GM19468 (cell line): ENCODE results near the gene CDH4.

Experiments
- ATAC-seq: cut with Tn5 transposase; IDR thresholded peaks from one replicate; pipeline ENCODE4 v1.9.1; 2021; ENCODE audit warnings: mild to moderate bottlenecking, moderate library complexity, moderate number of reproducible peaks; ENCODE audit not compliant: unreplicated experiment; ENCODE audit errors: extremely low read depth

Gene CDH4

DNA sequence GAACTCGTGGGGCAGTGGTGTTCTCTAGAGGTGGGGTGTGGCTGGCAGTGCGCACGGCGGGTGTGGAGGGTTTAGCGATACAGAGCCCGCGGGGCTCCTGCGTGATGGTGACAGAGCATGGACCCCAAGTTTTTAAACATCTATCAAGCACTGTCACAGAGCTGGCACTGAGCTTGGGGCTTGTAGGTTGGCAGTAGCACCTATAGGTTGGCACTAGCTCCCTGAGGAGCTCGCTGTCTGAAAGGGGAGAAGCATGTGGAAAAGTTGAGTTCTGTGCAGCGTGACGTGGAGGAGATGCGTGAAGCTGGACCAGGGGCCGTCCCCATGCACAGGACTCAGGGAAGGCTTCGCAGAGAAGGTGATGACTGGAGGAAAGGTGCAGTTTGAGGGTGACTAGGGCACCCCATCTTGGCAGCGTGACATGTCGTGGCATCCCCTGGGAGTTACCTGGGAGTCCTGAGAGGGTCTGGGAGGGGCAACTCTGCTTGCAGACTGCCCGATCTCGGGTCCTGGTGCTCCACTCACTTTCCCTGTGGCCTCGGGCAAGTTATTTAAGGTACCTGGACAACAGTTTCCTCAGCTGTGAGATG lies 122.0 kb downstream of the CDH4 start:
- no peak for ATAC-seq

DNA sequence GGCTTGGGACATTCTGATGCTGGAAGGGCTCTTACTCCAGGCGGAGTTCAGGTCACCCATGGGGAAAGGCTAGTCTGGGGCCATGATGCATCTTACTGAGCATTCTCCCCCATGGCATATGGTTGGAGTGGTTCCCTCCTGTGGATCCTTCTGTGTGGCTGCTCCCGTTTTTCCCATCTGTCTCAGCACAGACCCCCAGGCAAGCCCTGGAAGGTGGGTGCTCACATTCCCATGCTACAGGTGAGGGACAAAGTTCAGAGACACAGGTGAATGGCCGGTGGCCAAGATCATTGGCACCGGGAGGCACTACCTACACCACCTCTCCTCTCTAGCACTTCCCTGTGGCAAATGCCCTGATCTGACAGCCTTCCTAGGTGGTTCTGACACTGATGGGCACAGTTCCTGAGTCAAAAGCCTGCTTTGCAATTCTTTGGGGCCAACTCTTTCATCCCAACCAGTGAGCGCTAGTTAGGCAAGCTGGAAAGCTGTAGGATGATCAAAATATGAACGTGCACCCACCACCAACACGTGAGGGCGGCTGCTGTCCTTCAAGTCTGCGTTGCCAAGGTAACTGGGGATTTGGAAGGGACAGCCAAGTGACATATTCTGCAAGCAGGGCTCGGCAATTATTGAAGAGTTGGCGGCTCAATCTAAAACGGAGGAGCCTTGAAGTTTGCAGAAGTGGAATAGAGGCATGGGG lies 124.6 kb downstream of the CDH4 start:
- no peak for ATAC-seq

DNA sequence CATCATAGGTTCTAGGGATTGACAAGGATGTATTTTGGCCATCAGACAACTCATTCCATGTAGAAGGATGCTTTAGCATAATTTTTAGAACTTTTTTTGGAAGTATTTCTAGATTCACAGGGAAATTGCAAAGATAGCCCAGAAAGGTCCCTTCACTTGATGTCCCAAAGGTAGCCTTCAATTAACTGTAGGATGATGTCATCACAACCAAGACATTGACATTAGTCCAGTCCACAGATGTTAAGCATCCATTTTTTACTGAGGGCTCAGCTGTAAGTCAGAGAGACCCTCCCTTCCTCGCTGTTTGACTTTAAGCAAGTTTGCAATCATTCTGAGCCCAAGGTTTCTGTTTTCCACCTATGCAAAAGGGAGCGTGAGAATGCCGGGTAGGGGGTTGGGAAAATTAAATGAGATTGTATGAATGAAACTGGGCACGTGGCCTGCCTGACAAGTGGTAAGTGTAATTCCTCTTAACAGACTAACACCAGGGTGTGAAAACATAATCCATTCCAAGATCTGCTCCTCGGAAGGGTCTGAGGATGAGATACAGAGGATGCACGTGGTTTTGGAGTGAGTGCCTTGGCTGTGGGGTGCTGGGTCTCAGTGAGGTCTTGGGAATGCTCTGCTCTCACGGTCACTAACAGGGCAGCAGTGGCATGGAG lies 126.8 kb downstream of the CDH4 start:
- no peak for ATAC-seq

DNA sequence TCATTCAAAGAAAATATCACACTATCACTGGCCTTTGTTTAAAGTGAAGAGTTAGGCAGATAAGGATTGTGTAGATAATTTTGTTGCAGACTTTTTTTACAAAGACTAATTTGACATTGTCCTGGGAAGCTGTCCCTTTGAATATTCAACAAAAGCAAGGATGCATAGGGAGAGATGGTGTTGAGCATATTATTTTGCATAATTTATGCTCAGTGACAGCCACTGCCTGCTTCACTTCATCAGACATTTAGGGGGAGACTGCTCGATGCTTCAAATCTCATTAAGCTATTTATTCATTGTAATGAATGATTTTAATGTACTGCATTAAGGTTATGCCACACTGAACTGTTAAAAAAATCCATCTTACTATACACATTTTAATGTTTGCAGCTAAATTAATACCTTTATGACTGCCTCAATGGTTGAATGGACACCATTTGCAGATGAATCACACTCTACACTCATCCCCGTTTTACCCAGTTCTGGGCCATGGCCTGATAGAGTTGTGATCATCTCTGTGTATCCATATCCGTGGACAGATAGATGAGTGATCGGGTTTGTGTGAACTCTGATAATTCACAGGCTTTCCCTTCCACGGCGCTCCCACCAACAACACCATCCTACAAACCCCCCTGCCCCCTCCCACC lies 128.0 kb downstream of the CDH4 start:
- ATAC-seq: no peak

DNA sequence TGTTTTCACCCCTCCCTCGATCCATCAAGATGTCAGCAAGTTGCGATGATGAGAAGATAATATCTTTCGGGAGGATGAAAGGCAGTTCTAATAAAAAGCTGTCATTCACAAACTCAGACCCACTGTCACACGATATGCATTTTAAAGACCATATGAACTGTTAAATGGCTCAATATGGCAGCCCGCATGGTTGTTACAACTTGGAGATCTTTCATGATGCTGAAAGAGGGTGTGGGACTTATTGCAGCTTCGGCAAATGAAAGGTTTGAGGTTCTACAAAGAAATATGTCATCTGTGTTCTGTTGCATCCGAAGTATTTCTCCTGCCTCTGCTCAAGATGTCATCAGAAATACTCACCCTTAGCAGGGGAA lies 128.5 kb downstream of the CDH4 start:
- no peak for ATAC-seq

DNA sequence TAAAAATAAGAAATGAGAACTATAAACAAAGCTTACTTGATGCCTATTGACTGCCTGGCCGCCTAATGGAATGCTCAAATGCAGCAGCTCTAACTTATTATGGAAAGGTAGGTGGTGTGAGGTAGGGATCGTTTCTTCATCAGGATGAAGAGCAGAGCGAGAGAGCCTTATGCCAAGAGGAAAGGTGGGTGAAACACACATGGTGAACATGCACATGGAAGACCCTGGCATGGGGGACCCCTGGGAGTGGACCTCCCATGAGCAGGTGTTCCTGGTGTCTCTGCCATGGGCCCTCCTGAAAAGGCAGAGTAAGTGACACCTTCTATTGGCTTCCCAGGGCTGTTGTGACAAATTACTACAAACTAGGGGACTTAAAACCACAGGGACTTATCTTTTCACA lies 130.1 kb downstream of the CDH4 start:
- no peak for ATAC-seq

DNA sequence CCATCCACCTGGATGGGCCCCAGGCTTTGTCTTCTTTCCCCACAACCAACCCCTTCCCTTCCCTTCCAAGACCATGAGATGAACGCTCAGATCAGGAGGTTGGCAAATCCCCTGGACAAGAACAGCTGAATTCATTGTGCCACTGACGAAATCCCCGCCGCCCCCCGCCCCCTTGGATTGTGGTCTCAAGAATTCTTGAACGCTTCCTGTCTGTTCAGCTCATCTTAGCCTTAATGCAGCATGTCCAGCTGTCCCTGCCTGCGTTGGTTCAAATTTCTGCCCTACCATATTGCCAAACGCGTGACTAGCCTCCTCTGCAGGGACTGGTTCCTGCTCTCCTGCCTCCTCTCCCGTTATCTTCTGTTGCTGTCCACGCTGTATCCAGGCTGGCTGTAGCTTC lies 133.2 kb downstream of the CDH4 start:
- no peak for ATAC-seq

DNA sequence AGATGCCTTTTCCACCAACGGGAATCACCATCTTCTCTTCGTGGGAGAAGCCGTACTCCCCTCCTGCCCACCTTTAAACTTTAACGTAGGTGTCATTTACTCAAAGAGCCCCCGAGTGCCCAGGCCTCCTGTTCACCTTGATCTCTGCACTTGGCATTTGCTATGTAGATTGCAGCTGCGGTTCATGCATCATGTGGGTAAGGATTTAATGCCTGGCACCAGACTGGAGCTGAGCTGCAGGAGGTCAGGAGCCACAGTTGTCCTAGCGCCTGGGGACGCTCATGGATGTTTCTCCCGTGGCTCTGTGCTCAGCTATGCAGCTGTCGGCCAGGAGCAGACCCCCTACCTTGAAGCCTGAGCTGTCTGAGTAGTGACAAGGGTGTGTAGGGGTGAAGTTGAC lies 133.7 kb downstream of the CDH4 start:
- no peak for ATAC-seq

DNA sequence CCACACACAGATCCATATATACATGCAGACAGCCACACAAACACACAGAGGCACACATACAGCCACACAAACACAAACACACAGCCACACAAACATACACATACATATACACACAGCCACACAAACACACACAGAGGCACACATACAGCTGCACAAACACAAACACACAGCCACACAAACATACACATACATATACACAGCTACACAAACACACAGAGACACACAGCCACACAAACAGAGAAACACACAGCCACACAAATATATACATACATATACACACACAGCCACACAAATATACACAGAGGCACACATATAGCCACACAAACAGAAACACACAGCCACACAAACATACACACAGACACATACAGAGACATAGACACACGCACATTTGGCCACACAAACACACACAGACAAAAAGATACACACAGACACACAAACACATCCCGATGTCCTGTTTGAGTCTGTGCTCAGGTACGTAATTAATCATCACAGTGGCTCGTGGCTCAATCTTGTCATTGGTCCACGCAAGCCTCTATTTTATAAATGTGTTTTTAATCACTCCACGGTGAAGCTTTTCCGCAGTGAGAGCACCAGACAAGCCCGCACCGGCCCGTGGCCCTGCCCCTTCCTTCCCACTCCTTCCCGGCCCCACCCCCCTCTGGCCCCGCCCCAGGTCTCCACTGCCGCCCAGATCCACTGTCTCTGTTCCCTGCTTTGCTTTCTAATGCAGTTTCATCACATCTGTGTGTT lies 135.3 kb downstream of the CDH4 start:
- no peak for ATAC-seq

DNA sequence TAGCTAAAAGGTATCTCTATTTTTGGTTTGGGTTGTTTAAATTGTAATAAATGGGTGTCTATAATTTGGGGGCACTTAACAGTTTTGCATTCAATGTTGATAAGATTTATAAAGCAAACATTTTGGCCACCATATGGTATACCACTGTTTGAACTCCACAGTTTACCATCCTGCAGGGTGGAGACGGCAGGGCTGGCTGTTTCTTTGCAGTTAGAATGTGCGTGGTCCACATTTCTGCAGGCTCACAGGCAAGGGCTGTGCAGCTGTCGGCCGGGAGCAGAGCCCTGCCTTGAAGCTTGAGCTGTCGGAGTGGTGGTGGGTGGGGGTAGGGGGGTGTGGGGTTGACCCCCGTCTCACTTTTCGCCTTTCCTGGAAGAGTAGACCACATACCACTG lies 135.9 kb downstream of the CDH4 start:
- ATAC-seq: no peak

DNA sequence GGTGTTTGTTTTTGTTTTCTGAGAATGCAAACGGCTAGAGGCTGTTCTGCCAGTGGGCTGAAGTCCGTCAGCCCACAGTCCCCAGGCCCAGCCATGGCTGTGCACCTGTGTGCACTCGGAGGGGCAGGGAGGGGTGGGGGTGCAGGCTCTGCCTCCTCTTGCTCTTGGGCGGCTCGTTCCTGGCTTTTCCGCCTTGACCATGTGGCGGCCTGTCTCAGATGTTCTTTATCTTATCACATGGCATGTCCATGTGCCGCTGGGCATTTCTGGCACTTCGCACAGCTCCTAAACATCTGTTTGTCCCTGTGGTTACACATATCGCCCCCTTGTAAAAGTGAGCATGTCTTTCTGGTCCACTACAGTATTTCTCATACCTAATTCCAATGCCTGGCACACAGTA lies 137.0 kb downstream of the CDH4 start:
- ATAC-seq: no peak

DNA sequence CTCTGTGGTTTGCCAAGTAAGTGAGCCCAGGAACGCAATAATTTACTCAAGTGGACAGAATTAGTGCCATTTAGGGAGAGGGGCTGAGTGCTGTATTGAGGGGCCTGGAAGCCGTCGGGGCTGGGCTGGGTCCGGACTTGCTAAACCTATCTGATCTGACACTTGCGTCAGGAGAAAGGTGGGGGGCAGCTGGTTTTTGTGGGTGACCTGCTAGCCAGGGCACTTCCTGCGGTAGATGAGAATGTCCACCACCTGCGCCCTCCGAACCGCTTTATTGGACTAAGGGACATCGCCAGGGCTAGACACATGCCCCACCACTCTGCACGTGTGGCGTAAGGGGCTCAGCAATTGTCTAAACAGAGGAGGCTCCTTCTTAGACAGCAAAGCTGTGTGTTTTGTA lies 139.1 kb downstream of the CDH4 start:
- ATAC-seq: no peak

DNA sequence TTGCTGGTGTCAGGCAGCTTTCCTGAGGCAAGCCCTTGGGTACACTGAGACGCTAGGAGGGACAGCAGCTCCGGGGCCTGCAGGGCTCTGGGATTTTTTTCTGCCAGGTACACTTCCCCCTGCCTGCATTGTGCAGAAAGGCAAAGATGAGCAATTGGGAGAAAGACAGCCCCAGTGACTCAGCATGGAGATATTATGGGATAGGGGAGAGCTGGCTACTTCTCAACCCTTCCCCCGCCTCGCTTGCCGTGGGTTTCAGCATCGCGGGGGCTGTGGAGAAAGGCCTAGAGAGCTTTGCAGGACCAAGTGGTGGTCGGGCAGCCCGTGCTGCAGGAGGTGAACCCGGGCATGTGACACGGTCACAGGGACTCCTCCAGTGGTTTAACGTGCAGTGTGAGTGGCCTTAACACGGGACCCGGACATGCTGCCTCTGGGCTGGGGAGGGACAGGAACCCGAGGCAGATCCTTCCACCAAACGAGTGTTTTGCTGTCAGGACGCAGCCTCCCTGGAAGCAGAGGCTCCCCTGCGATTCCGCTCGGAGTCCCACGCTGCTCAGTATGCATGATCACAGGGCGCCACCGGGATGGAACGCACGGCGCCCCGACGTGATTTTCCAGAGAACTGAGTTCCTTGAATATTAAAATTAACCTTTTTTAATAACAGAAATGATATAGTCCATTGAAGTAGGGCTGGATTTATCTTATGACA lies 139.9 kb downstream of the CDH4 start:
- ATAC-seq: no peak

DNA sequence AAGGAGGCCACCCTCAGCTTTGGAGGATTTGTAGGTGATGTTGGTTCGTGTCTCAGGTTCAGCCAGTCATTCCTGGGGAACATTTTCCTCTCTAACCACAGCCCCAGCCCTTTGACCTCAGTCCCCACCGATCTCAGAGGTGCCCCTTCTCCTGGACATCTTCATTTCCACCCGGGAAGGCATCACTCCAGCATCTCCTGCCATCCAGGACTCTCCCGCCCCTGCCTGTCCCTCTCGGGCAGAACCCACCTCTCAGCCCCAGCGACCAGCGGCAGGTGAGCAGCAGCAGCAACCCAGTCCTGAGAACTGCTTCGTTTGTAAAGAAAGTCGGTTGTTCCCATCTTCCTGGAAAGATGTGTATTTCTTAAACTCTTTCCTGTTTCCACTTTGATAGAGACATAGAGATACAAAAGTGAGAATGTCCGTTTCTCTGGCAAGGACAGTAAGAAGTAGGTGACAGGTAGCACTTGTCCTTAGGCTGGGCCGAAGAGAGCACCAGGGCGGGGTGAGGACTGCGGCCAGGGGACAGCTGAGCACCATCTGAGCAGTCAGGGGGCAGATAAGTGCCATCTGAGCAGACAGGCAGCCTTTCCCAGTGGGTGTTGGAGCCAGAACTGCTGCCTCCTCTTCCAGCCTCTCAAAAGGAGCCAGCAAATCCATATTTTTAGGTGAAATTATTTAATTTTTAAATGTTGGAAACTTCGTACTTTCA lies 142.2 kb downstream of the CDH4 start:
- ATAC-seq: no peak

DNA sequence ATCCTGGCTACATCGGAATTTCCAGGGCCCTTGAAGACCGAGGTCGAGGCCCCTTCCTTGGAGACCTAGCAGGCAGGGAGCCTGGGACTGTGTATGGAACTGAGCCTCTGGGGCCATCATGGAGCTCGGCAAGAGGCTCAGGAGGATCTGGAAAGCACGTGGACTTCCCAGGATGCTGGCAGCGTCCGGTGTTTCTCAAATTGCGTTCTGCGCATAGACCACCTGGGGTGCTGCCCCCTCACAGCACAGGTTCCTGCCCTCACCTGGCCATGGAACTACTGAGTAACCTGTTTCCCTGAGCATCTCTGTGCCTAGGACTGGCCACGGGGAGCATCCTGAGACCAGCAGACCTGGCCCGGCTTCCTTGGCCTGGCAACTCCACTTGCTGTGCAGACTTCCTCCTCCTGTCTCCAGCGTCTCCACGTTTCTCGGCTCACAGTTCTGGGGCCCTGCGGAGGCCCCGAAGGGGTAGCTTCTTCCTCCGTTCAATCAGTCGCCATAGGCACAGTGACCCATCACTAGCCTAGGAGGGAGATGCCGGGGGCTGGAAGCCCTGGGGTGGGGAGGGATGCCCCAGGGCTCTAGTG lies 144.3 kb downstream of the CDH4 start:
- no peak for ATAC-seq

DNA sequence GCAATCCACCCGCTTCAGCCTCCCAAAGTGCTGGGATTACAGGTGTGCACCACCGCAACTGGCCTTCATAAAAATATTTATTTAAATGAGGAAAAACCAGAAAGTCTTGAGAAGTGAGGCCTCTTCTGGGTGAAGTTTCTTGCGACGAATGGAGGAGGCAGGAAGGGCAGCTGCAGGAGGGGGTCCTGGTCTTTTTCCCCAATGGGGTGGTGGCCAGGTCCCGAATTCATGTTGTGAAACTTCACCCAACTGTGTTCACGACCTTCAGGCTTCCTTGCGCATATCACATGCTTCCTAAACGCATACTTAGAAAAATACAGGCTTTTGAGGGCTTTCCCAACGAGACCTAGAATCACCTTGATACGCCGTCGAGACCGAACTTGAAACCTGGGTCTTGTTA lies 145.1 kb downstream of the CDH4 start:
- ATAC-seq: no peak

DNA sequence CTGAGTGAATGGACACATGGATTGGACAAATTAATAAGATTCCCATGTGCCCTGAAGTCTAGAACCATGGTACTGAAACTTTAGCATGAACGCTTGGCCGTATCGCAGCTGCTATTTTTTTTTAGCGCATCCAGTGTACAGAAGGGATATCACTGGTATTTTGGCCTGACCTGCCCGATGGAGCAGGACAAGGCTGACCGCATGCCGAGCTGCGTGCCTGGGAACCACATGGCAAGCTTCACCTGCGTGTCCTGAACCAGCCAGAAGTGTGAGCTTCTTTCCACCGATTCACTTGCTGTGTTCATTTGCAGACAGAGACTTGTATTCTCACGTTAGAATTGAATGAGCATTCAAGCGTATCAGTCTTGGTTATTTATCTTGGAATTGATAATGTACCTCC lies 145.7 kb downstream of the CDH4 start:
- ATAC-seq: no peak

DNA sequence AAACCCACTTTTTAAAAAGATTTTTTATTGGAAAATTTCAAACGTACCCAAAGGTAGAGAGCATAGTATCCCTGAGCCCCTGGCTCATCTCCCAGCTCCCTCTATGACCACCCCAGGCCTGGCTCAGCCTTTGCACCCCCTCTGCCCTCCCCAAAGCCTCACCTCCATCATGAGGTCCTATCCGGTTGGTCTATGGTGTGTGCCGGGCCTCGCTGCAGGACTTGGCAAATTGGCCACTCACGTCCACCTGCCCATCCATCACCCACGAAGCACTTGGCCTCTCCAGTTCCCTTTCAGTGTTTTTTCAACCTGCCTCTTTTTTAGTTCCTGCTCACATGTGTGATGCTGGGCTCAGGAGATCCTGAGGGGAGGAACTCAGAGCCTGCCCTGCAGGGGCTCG lies 147.4 kb downstream of the CDH4 start:
- ATAC-seq: no peak

DNA sequence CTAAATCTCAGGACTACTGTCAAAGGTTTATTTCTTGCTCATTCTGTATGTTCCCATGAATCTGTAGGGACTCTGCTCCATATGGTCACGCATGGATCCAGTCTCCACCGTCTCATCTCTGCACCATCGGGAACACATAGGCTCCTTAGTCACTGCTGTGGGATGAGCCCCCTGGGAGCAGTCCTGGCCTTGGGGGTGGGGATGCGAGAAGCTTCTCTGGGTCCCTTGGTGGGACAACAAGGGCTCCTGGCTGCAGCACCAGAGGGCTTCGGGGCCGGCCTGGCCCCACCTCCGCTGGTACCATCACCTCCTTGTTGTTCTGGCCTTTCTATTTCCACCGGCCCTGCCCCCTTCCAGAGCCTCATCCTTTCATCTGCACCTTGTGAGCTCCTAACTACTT lies 148.4 kb downstream of the CDH4 start:
- no peak for ATAC-seq
